K562 (cell line): ENCODE measurements around the gene PTPN1. TPM values are rescaled to one million over a fixed set of nuclear protein-coding genes. Genes with fewer than 3 reads are reported as not detected.

Experiments used
- BCOR ChIP-seq: fragments of 450-650 bp; IDR thresholded peaks from 2 replicates; pipeline ENCODE4 v1.6.1; 2016
- CHD2 ChIP-seq: IDR thresholded peaks from 2 replicates; pipeline ENCODE4 v1.6.1; 2011; ENCODE audit warnings: low read depth, low read length
- CREB1 ChIP-seq, 2 experiments: sonication (generic) in 1 of 2; formaldehyde crosslinking in 1 of 2; IDR thresholded peaks; 2 replicates each; pipeline versions ENCODE4 v1.6.1 to v1.8.0; 2012 to 2022; ENCODE audit warnings: inconsistent platforms in 1 of 2, mild to moderate bottlenecking in 1 of 2, missing genetic modification reagents in 1 of 2, moderate library complexity in 1 of 2
- CTBP1 ChIP-seq: fragments of 450-650 bp; IDR thresholded peaks from 2 replicates; pipeline ENCODE4 v1.6.1; 2016; ENCODE audit warnings: borderline replicate concordance
- DPF2 ChIP-seq: fragments of 450-650 bp; IDR thresholded peaks from 2 replicates; pipeline ENCODE4 v1.6.1; 2016
- EGR1 ChIP-seq: fragments of 450-650 bp; conservative IDR thresholded peaks from 2 replicates; pipeline ENCODE4 v1.6.1; 2017; ENCODE audit warnings: mild to moderate bottlenecking
- ETS1 ChIP-seq: conservative IDR thresholded peaks from 2 replicates; pipeline ENCODE4 v1.6.1; 2011; ENCODE audit warnings: low read depth, mild to moderate bottlenecking, low read length; ENCODE audit not compliant: control insufficient read depth
- ETV1 ChIP-seq: fragments of 450-650 bp; conservative IDR thresholded peaks from 2 replicates; pipeline ENCODE4 v1.6.1; 2016; ENCODE audit warnings: missing genetic modification characterization, control low read depth, low read depth, missing compliant biosample characterization
- GABPB1 ChIP-seq: sonication (generic); formaldehyde crosslinking; IDR thresholded peaks from 2 replicates; pipeline ENCODE4 v1.8.0; 2022; ENCODE audit warnings: mild to moderate bottlenecking, missing genetic modification reagents
- GATAD2B ChIP-seq: fragments of 450-650 bp; IDR thresholded peaks from 2 replicates; pipeline ENCODE4 v1.6.1; 2017; ENCODE audit warnings: mild to moderate bottlenecking, borderline replicate concordance
- KLF13 ChIP-seq: fragments of 450-650 bp; IDR thresholded peaks from 2 replicates; pipeline ENCODE4 v1.6.1; 2016; ENCODE audit warnings: missing genetic modification characterization, low read depth, mild to moderate bottlenecking, missing compliant biosample characterization, moderate library complexity, borderline replicate concordance
- MYNN ChIP-seq, 2 experiments: sonication (generic); formaldehyde crosslinking in 1 of 2; IDR thresholded peaks; 2 replicates each; pipeline versions ENCODE4 v1.5.0 to v1.6.1; 2016 to 2020; ENCODE audit warnings: antibody characterized with exemption in 1 of 2, missing genetic modification reagents in 1 of 2
- NRF1 ChIP-seq, 2 experiments: fragments of 450-650 bp; IDR thresholded peaks in 1 of 2; conservative IDR thresholded peaks in 1 of 2; 2 replicates each; pipeline ENCODE4 v1.6.1; 2014; ENCODE audit warnings: mild to moderate bottlenecking in 2 of 2
- SETDB1 ChIP-seq: IDR thresholded peaks from one replicate; pipeline ENCODE4 v1.6.1; 2012; ENCODE audit warnings: low read length, control low read depth, inconsistent platforms
- SIRT6 ChIP-seq: IDR thresholded peaks from one replicate; pipeline ENCODE4 v1.6.1; 2012; ENCODE audit warnings: low read depth, mild to moderate bottlenecking, control low read depth, inconsistent platforms, low read length, moderate library complexity
- ZNF3 ChIP-seq: fragments of 250-450 bp; sonication (Bioruptor Pico); IDR thresholded peaks from 2 replicates; pipeline ENCODE4 v1.5.0; 2021; ENCODE audit warnings: mild to moderate bottlenecking, moderate library complexity
- polyA plus RNA-seq, 8 experiments: library from polyadenylated mRNA; depleted of rRNA in 4 of 8; stranded (reverse) in 5 of 8; unstranded in 3 of 8; fragments of >200 nt; fragmentation: Nextera tagmentation in 2 of 8; fragmentation: Illumina TruSeq in 1 of 8; extraction: Ambion mirVana in 2 of 8; extraction: Trizol in 1 of 8; gene quantifications; 2 replicates each; pipeline versions ENCODE4 v1.2.1 to v1.2.3, GENCODE V29; 2011 to 2014; ENCODE audit warnings: inconsistent platforms in 1 of 8, missing spikeins in 1 of 8
- total RNA-seq, 7 experiments: library from RNA; depleted of rRNA in 6 of 7; stranded (reverse); fragments of >200 nt in 6 of 7; fragmentation: Illumina TruSeq in 2 of 7; extraction: Trizol in 2 of 7; gene quantifications; 2 replicates each; pipeline versions ENCODE4 v1.2.1 to v1.2.3, GENCODE V29; 2011 to 2021; ENCODE audit warnings: low replicate concordance in 1 of 7
- TF ChIP-seq, protein P1 (sequence below): sonication (generic); formaldehyde crosslinking; IDR thresholded peaks from 2 replicates; pipeline ENCODE4 v1.8.0; 2022; ENCODE audit warnings: mild to moderate bottlenecking, missing genetic modification reagents
- TF ChIP-seq, protein P2 (sequence below): fragments of 450-650 bp; formaldehyde crosslinking; IDR thresholded peaks from 2 replicates; pipeline ENCODE4 v1.4.0; 2022; ENCODE audit warnings: missing genetic modification characterization
- TF ChIP-seq, protein P3 (sequence below): sonication (generic); formaldehyde crosslinking; IDR thresholded peaks from 2 replicates; pipeline ENCODE4 v1.8.0; 2022; ENCODE audit warnings: missing genetic modification reagents, mild to moderate bottlenecking, moderate library complexity, borderline replicate concordance
- TF ChIP-seq, protein P4 (sequence below), 2 experiments: fragments of 200-800 bp in 1 of 2; sonication (Bioruptor generic) in 1 of 2; sonication (generic) in 1 of 2; formaldehyde crosslinking in 1 of 2; IDR thresholded peaks in 1 of 2; conservative IDR thresholded peaks in 1 of 2; 2 replicates each; pipeline versions ENCODE4 v1.5.0 to v1.6.1; 2016 to 2020; ENCODE audit warnings: missing compliant biosample characterization in 1 of 2, missing genetic modification characterization in 1 of 2, missing genetic modification reagents in 1 of 2

The PTPN1 gene
- total and polyA plus RNA-seq, 9 of the 15 experiments (the other 6 are each of a cell fraction or from before 2014, with no cell fraction given): 11.0 to 85.3 (median 54.0) TPM

DNA sequence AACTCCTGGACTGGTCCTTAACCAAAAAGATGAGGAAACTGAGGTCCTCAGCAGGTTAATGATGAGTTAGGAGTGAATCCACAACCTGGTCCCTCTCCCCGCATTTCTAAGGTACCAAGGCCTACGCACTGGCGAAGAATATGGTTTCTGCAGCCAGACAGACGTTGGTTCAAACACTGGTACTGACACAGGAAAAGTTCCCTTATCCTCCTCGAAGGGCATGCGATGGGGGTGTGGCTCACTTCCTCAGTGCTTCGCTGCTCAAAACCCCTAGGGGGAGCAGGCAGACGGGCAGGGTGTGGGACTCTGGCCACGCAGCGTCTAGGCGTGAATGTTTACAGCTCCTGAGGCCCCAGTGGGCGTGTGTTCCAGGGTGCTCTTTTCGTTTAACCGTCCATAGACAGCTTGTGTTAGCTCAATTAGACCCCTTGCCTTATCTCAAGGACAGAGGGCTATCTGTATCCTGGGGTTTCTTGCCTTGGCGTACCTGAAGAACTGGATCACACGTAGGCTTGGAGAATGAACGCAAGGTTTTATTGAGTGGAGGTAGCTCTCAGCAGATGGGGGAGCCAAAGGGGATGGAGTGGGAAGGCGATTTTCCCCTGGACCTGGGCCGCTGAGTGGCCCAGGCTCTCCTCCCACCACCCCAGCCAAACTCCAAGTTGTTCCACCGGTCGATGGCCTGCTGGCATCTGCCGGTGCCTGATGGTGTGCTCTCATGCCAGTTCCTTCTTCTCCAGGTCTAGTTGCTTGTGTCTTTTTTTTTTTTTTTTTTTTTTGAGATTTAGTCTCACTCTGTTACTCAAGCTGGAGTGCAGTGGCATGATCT, 31.8 kb upstream of the PTPN1 start (continued):
- TF ChIP-seq SETDB1 (no peak), EGR1 (peak; percentile 26; the same call in 1 of the 2 replicates), CHD2 (0 out of 2 replicates have a peak, but pooled peaks have one; percentile 37), NRF1 (conservative IDR thresholded peaks at IDR 0.05 in 1 of 2, IDR thresholded peaks at IDR 0.05 in 1 of 2) (peak; percentile 29 to 49; a peak in 3 of 4 replicates), ZNF3 (CRISPR knock-in tag) (no peak), SIRT6 (no peak), CREB1 (IDR thresholded peaks at IDR 0.05) (no peak; the same call in 1 of the 2 replicates), CREB1 (CRISPR knock-in tag; IDR thresholded peaks at IDR 0.05) (peak; percentile 76; the same call in 1 of the 2 replicates), ETV1 (peak; percentile 81), KLF13 (tag) (peak; percentile 98), DPF2 (peak; percentile 65), GATAD2B (peak; percentile 80), MYNN (IDR thresholded peaks at IDR 0.05) (peak; percentile 84; the same call in 1 of the 2 replicates), MYNN (CRISPR knock-in tag; IDR thresholded peaks at IDR 0.05) (no peak), GABPB1 (CRISPR knock-in tag) (peak; percentile 76), ETS1 (no peak), CTBP1 (peak; percentile 90), BCOR (no peak)
- TF ChIP-seq, protein P1, sequence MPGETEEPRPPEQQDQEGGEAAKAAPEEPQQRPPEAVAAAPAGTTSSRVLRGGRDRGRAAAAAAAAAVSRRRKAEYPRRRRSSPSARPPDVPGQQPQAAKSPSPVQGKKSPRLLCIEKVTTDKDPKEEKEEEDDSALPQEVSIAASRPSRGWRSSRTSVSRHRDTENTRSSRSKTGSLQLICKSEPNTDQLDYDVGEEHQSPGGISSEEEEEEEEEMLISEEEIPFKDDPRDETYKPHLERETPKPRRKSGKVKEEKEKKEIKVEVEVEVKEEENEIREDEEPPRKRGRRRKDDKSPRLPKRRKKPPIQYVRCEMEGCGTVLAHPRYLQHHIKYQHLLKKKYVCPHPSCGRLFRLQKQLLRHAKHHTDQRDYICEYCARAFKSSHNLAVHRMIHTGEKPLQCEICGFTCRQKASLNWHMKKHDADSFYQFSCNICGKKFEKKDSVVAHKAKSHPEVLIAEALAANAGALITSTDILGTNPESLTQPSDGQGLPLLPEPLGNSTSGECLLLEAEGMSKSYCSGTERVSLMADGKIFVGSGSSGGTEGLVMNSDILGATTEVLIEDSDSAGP: 0 out of 2 replicates have a peak, but pooled peaks have one; percentile 18
- TF ChIP-seq, protein P2, sequence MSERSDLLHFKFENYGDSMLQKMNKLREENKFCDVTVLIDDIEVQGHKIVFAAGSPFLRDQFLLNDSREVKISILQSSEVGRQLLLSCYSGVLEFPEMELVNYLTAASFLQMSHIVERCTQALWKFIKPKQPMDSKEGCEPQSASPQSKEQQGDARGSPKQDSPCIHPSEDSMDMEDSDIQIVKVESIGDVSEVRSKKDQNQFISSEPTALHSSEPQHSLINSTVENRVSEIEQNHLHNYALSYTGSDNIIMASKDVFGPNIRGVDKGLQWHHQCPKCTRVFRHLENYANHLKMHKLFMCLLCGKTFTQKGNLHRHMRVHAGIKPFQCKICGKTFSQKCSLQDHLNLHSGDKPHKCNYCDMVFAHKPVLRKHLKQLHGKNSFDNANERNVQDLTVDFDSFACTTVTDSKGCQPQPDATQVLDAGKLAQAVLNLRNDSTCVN (CRISPR knock-in tag): no peak
- TF ChIP-seq, protein P3, sequence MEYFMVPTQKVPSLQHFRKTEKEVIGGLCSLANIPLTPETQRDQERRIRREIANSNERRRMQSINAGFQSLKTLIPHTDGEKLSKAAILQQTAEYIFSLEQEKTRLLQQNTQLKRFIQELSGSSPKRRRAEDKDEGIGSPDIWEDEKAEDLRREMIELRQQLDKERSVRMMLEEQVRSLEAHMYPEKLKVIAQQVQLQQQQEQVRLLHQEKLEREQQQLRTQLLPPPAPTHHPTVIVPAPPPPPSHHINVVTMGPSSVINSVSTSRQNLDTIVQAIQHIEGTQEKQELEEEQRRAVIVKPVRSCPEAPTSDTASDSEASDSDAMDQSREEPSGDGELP (CRISPR knock-in tag): peak; percentile 87
- TF ChIP-seq, protein P4, sequence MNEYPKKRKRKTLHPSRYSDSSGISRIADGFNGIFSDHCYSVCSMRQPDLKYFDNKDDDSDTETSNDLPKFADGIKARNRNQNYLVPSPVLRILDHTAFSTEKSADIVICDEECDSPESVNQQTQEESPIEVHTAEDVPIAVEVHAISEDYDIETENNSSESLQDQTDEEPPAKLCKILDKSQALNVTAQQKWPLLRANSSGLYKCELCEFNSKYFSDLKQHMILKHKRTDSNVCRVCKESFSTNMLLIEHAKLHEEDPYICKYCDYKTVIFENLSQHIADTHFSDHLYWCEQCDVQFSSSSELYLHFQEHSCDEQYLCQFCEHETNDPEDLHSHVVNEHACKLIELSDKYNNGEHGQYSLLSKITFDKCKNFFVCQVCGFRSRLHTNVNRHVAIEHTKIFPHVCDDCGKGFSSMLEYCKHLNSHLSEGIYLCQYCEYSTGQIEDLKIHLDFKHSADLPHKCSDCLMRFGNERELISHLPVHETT (CRISPR knock-in tag; conservative IDR thresholded peaks at IDR 0.05 in 1 of 2, IDR thresholded peaks at IDR 0.05 in 1 of 2): 0 out of 4 replicates have a peak, but pooled peaks of 1 of the 2 experiments have one; percentile 38
